ENCODE data around the gene ENO1.

DNA sequence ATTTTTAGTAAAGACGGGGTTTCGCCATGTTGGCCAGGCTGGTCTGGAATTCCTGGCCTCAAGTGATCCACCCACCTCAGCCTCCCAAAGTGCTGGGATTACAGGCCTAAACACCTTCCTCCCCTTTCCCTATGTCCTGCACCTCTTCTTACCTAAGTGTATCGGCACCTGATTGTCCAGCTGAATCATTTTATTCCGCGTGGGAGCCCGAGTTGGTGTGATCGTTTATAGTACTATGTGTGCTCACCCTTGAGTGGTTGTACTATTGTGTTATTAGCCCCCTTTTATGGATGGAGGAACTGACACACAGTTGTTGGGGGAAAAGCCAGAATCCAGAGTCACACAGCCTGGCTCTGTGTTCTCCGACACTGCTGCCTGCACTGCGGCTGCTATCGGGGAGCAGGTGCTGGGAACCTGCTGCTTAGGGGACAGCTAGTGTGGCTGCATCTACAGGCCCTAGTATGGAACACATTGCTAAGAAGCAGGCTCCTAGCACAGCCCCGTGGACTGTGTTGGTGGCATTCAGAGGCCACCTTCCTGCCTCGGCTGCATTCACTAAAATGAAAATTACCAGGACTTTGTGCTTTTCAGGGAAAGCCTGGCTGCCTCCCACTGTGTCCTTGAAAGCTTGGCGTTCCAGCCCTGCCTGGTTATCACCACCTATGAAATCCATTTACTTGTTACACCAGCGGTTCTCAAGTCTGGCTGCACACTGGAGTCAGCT is 21.6 kb downstream of the ENO1 start:
- no peak for TF ChIP-seq CTCF (IDR thresholded peaks at IDR 0.05; ENCODE audit: insufficient read depth, low read depth, low read length)
- no peak for TF ChIP-seq EZH2 (IDR thresholded peaks at IDR 0.05; ENCODE audit: insufficient read depth, low read length)

Data from astrocyte (in vitro differentiated cells and primary cell).